MM.1S (cell line): ENCODE results near the gene ING4.

Source experiments
- DNase-seq: peaks from one replicate; pipeline ENCODE4 v3.0.0-alpha.2; 2015
- H2AFZ ChIP-seq: fragments of 300-600 bp; sonication (generic); 2 replicates; pipeline ENCODE4 v1.6.0; 2016; ENCODE audit warnings: antibody characterized with exemption, low read length
- H3F3A ChIP-seq: fragments of 300-600 bp; sonication (generic); 2 replicates; pipeline ENCODE4 v1.6.1; 2016; ENCODE audit warnings: mild to moderate bottlenecking, antibody characterized with exemption, low read length, moderate library complexity, mixed read lengths; ENCODE audit not compliant: insufficient read depth
- H3K27ac ChIP-seq: fragments of 300-600 bp; sonication (generic); 2 replicates; pipeline ENCODE4 v1.5.1; 2016; ENCODE audit warnings: mild to moderate bottlenecking, low read length
- H3K27me3 ChIP-seq: fragments of 300-600 bp; sonication (generic); replicated peaks from 2 replicates; pipeline ENCODE4 v1.6.0; 2016; ENCODE audit warnings: low read length; ENCODE audit not compliant: insufficient read depth
- H3K36me3 ChIP-seq: fragments of 300-600 bp; sonication (generic); replicated peaks from 2 replicates; pipeline ENCODE4 v1.6.1; 2016; ENCODE audit warnings: mild to moderate bottlenecking, low read length, mixed read lengths; ENCODE audit not compliant: insufficient read depth
- H3K4me1 ChIP-seq: fragments of 300-600 bp; sonication (generic); 2 replicates; pipeline ENCODE4 v1.6.1; 2016; ENCODE audit warnings: low read length, mixed read lengths
- H3K4me2 ChIP-seq: fragments of 300-600 bp; sonication (generic); 2 replicates; pipeline ENCODE4 v1.6.0; 2016; ENCODE audit warnings: low read depth, low read length
- H3K4me3 ChIP-seq: fragments of 300-600 bp; sonication (generic); 2 replicates; pipeline ENCODE4 v1.5.1; 2016; ENCODE audit warnings: low read length, mixed read lengths
- H3K79me2 ChIP-seq: fragments of 300-600 bp; sonication (generic); 2 replicates; pipeline ENCODE4 v1.6.1; 2016; ENCODE audit warnings: mixed run types, low read length, mixed read lengths
- H3K9ac ChIP-seq: fragments of 300-600 bp; sonication (generic); 2 replicates; pipeline ENCODE4 v1.6.1; 2016; ENCODE audit warnings: low read length, mixed read lengths
- H3K9me2 ChIP-seq: fragments of 300-600 bp; sonication (generic); replicated peaks from 2 replicates; pipeline ENCODE4 v1.6.1; 2016; ENCODE audit warnings: mild to moderate bottlenecking, low read length, mixed read lengths; ENCODE audit not compliant: insufficient read depth
- H3K9me3 ChIP-seq: fragments of 300-600 bp; sonication (generic); replicated peaks from 2 replicates; pipeline ENCODE4 v1.6.1; 2016; ENCODE audit warnings: mild to moderate bottlenecking, low read length, mixed read lengths; ENCODE audit not compliant: insufficient read depth
- H4K20me1 ChIP-seq: fragments of 300-600 bp; sonication (generic); 2 replicates; pipeline ENCODE4 v1.6.1; 2016; ENCODE audit warnings: mild to moderate bottlenecking, low read length, moderate library complexity, mixed read lengths; ENCODE audit not compliant: insufficient read depth
- EZH2 ChIP-seq: fragments of 300-600 bp; sonication (generic); optimal IDR thresholded peaks from 2 replicates; pipeline ENCODE3; 2017; ENCODE audit warnings: low read depth, mild to moderate bottlenecking, antibody characterized with exemption, low read length, mixed read lengths
- EZH2phosphoT487 ChIP-seq: fragments of 300-600 bp; sonication (generic); IDR thresholded peaks from 2 replicates; pipeline ENCODE4 v1.6.1; 2018; ENCODE audit warnings: antibody characterized with exemption, low read length
- TF ChIP-seq, protein P1 (sequence below): fragments of 300-600 bp; sonication (generic); IDR thresholded peaks from 2 replicates; pipeline ENCODE4 v1.5.1; 2016; ENCODE audit warnings: antibody characterized with exemption, low read length, mixed read lengths

The ING4 gene

DNA sequence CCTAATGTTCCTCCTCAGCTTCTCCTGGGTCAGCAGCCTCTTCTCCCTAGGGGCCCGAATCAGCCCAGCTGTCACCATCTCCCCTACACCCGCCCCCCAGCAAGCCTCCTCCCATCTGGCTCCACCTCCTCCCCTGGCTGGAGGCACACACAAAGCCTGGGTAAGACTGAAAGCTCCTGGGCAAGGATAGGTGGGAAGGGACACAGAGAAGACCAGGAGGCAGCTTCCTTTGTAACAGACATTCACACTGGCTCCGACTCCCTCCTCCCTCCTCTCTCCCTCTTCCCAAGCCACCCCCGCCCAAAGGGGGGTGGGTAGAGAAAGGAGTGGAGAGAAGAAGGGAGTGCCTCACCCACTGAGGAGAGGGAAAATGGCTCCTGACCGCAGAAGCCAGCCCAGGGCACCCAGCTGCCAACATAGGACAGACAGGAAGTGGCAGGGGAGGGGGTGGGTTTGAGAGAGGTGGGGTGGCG lies 59.8 kb downstream of the ING4 start:
- Histone ChIP-seq H3K36me3 (peaks cover 27% of the 10 kb centered on the region), H3K4me1 (peaks cover 31% of the 10 kb centered on the region), H3K9me2 (no peaks in the 10 kb centered on the region), H3K27ac (peak overlapping the region; percentile 40; the same call in 1 of the 2 replicates), H3K9me3 (no peaks in the 10 kb centered on the region), H3F3A (peaks cover 20% of the 10 kb centered on the region), H3K27me3 (no peaks in the 10 kb centered on the region), H2AFZ (no peak overlapping the region), H3K4me2 (peak overlapping the region; percentile 75), H3K4me3 (peak overlapping the region; percentile 36), H3K9ac (peak overlapping the region; percentile 19; the same call in 1 of the 2 replicates), H4K20me1 (no peaks in the 10 kb centered on the region), H3K79me2 (peaks cover 81% of the 10 kb centered on the region)
- DNase-seq: peak; percentile 30
- no peak for TF ChIP-seq EZH2phosphoT487
- TF ChIP-seq, protein P1, sequence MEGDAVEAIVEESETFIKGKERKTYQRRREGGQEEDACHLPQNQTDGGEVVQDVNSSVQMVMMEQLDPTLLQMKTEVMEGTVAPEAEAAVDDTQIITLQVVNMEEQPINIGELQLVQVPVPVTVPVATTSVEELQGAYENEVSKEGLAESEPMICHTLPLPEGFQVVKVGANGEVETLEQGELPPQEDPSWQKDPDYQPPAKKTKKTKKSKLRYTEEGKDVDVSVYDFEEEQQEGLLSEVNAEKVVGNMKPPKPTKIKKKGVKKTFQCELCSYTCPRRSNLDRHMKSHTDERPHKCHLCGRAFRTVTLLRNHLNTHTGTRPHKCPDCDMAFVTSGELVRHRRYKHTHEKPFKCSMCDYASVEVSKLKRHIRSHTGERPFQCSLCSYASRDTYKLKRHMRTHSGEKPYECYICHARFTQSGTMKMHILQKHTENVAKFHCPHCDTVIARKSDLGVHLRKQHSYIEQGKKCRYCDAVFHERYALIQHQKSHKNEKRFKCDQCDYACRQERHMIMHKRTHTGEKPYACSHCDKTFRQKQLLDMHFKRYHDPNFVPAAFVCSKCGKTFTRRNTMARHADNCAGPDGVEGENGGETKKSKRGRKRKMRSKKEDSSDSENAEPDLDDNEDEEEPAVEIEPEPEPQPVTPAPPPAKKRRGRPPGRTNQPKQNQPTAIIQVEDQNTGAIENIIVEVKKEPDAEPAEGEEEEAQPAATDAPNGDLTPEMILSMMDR: no peak
- TF ChIP-seq EZH2: no peak

DNA sequence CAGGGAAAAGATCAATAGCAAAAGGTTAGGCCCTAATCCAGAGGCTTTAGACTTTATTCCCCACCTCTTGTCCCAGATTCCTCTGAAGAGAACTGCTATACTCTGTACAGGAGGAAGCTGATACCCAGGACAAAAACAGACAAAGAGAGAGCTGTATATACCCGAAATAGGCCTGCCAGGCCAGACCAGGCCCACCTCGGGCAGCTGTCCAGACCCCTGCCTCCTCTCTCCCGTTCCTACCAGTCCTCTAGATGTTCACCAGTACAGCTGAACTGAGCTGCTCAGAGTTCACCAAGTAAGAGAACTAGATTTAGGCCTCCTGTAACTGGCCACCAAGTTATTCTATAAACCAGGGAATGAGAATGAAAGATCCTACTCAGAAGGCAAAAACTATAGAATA lies 60.4 kb downstream of the ING4 start:
- Histone ChIP-seq H3K79me2 (peaks cover 85% of the 10 kb centered on the region), H3K9me3 (no peaks in the 10 kb centered on the region), H3K36me3 (peaks cover 32% of the 10 kb centered on the region), H3K9ac (no peak overlapping the region; the same call in 1 of the 2 replicates), H3K4me3 (no peak overlapping the region), H3K9me2 (no peaks in the 10 kb centered on the region), H2AFZ (no peak overlapping the region), H3K4me1 (peaks cover 25% of the 10 kb centered on the region), H3F3A (peaks cover 14% of the 10 kb centered on the region), H3K27ac (no peak overlapping the region), H4K20me1 (no peaks in the 10 kb centered on the region), H3K27me3 (no peaks in the 10 kb centered on the region), H3K4me2 (peak overlapping the region; percentile 75)
- DNase-seq: no peak
- TF ChIP-seq EZH2 (no peak), EZH2phosphoT487 (no peak)
- TF ChIP-seq, protein P1: no peak
